Kidney (tissue), 14 donors: ENCODE measurements around the gene PNP. TPM values are rescaled to one million over a fixed set of nuclear protein-coding genes. Genes with fewer than 3 reads are reported as not detected.
"Not testable (repeated sequence)": the region's sequence is repeated elsewhere in the genome, so short reads cannot be mapped to it uniquely, and the experiment has no call there.

Experiments used
- DNase-seq, 5 donors: peaks; one replicate each; pipeline ENCODE4 v3.0.0-alpha.2; 2013 to 2020
- FAIRE-seq: peaks from 2 replicates; lab custom pipeline; 2012; peaks lifted over from hg19 to GRCh38; lab: Jason Lieb, UNC
- H3K27ac ChIP-seq, 2 donors: one replicate each; pipeline ENCODE4 v1.7.0; 2013; ENCODE audit warnings: low read depth in 2 of 2, low read length in 2 of 2, inconsistent platforms in 1 of 2
- H3K27me3 ChIP-seq: one replicate; pipeline ENCODE4 v1.7.1; 2013; ENCODE audit warnings: low read length, inconsistent platforms; ENCODE audit not compliant: control insufficient read depth, insufficient read depth
- H3K36me3 ChIP-seq, 3 donors: one replicate each; pipeline versions ENCODE4 v1.7.0 to v1.7.1; 2013; ENCODE audit warnings: low read length in 3 of 3, control low read depth in 1 of 3, inconsistent platforms in 1 of 3; ENCODE audit not compliant: insufficient read depth in 3 of 3, control insufficient read depth in 2 of 3
- H3K4me1 ChIP-seq, 3 donors: one replicate each; pipeline versions ENCODE4 v1.7.0 to v1.7.1; 2013; ENCODE audit warnings: low read length in 3 of 3, inconsistent platforms in 1 of 3, low read depth in 1 of 3; ENCODE audit not compliant: control insufficient read depth in 2 of 3, insufficient read depth in 2 of 3
- H3K4me3 ChIP-seq, 3 donors: one replicate each; pipeline versions ENCODE4 v1.7.0 to v1.8.1; 2013; ENCODE audit warnings: low read length in 3 of 3, control low read depth in 1 of 3, inconsistent platforms in 1 of 3
- H3K9ac ChIP-seq, 3 donors: one replicate each; pipeline versions ENCODE4 v1.7.0 to v1.7.1; 2013; ENCODE audit warnings: low read length in 3 of 3, control low read depth in 1 of 3, inconsistent platforms in 1 of 3
- H3K9me3 ChIP-seq, 3 donors: one replicate each; pipeline versions ENCODE4 v1.7.0 to v1.7.1; 2013; ENCODE audit warnings: low read length in 3 of 3, control low read depth in 1 of 3, inconsistent platforms in 1 of 3; ENCODE audit not compliant: control insufficient read depth in 2 of 3, insufficient read depth in 1 of 3
- intact Hi-C: fragments of 100-400 bp; cut with DNase I; formaldehyde crosslinking; loops from one replicate; pipeline ENCODE4 v1.11.1; 2022
- polyA plus RNA-seq: library from polyadenylated mRNA; stranded (reverse); fragments of 350-450 nt; fragmentation: Illumina TruSeq; extraction: RNeasy Lipid Tissue Mini Kit (QIAGEN cat#74804); gene quantifications from one replicate; pipeline ENCODE4 v1.2.3, GENCODE V29; 2014; ENCODE audit warnings: low read depth, low replicate concordance; ENCODE audit not compliant: insufficient read depth
- total RNA-seq: library from RNA; stranded (reverse); fragmentation: NEBNext Ultra II Directional; extraction: Animal tissue kit (Norgen Biotek cat#: 25700); gene quantifications from one replicate; pipeline ENCODE4 v1.2.1, GENCODE V29; 2021
- TF ChIP-seq, protein P1 (sequence below): IDR thresholded peaks from 3 replicates; pipeline ENCODE4 v1.5.1; 2012; ENCODE audit warnings: mild to moderate bottlenecking, moderate library complexity, borderline replicate concordance; ENCODE audit not compliant: insufficient read depth; ENCODE audit errors: extremely low read depth
- donor health status: control.
- donor health status: control.
- donor health status: control.
- donor health status: control.
- donor health status: control.
- donor health status: DM: yes; HTN: yes; CAD: no.
- donor health status: Normal renal cell carcinoma (clear cell type).

PNP gene
- total and polyA plus RNA-seq, 2 donors from 2014 or later, result 80.7 to 183 TPM

- Histone ChIP-seq H3K4me1 (no peaks in the 10 kb centered on the region), H3K9me3 (no peaks in the 10 kb centered on the region), H3K4me3 (no peak overlapping the region), H3K9ac (no peak overlapping the region), H3K36me3 (peaks cover 12 to 53% (median 32%) of the 10 kb centered on the region in 3 donors), H3K27me3 (no peaks in the 10 kb centered on the region), H3K27ac (no peak overlapping the region)
- intact Hi-C loops, result no loop called here
- FAIRE-seq, result no peak
- no peak for DNase-seq
- TF ChIP-seq, protein P1, sequence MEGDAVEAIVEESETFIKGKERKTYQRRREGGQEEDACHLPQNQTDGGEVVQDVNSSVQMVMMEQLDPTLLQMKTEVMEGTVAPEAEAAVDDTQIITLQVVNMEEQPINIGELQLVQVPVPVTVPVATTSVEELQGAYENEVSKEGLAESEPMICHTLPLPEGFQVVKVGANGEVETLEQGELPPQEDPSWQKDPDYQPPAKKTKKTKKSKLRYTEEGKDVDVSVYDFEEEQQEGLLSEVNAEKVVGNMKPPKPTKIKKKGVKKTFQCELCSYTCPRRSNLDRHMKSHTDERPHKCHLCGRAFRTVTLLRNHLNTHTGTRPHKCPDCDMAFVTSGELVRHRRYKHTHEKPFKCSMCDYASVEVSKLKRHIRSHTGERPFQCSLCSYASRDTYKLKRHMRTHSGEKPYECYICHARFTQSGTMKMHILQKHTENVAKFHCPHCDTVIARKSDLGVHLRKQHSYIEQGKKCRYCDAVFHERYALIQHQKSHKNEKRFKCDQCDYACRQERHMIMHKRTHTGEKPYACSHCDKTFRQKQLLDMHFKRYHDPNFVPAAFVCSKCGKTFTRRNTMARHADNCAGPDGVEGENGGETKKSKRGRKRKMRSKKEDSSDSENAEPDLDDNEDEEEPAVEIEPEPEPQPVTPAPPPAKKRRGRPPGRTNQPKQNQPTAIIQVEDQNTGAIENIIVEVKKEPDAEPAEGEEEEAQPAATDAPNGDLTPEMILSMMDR, result no peak
Observed at GRCh38 chr14:20446889-20447288, 22.3 kb upstream of the PNP start.

GRCh38 chr14:20452831-20453230 lies 16.4 kb upstream of the PNP start:
- FAIRE-seq, H3K27ac ChIP-seq, intact Hi-C loops, H3K9ac ChIP-seq, H3K27me3 ChIP-seq, H3K4me3 ChIP-seq, DNase-seq, H3K4me1 ChIP-seq, H3K9me3 ChIP-seq: not testable (repeated sequence)
- H3K36me3 ChIP-seq, result peaks cover 18 to 57% (median 31%) of the 10 kb centered on the region in 3 donors

DNA sequence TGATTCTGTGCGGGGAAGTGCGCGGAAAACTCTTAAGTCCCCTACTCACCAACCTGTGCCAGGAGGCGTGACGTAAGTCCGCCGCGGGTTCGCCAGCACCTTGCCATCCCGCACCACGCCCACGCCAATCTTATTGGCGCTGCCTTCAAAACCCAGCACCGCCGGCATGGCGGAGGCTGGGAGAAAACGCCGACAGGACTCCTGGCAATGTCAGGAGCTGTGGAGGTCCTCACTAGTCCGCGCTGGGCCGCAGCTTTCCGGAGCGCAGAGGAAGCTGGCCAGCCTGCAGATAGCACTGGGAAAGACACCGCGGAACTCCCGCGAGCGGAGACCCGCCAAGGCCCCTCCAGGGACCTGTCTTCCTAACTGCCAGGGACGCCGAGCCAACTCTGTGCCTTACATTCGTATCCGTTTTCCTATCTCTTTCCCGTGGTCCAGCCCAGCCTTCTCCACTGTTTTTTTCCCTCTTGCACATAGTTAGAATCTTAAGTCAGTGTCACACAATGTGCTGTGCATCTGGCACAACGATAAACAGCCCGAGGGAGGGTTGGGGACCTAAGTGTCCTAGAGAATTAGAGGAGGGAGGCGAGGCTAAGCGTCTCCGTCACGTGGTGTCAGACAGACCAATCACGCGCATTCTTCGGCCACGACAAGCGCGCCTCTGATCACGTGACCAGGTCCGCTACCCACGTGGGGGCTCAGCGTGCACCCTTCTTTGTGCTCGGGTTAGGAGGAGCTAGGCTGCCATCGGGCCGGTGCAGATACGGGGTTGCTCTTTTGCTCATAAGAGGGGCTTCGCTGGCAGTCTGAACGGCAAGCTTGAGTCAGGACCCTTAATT lies 14.5 kb upstream of the PNP start, which contains the start of the genes APEX1 and OSGEP:
APEX1 (plus strand) TSS at position 711 of the 839 bp plus-strand sequence. CDS start 420 bp downstream, outside the sequence.
OSGEP (minus strand) TSS at position 297 of the 839 bp plus-strand sequence; CDS start at position 168, 129 bp downstream.
- H3K27me3 ChIP-seq, result no peaks in the 10 kb centered on the region
- peak within 1 kb of the TSS; percentile 55 to 92 (median 87) for H3K9ac ChIP-seq
- FAIRE-seq, result peak; percentile 80
- peaks cover 13 to 57% (median 31%) of the 10 kb centered on the region in 3 donors for H3K36me3 ChIP-seq
- DNase-seq, result peak; percentile 98 to 100 (median 100)
- H3K27ac ChIP-seq, result peak within 1 kb of the TSS; percentile 88 to 97
- TF ChIP-seq, protein P1, result no peak
- peaks cover 3 to 9% (median 8%) of the 10 kb centered on the region in 3 donors for H3K4me1 ChIP-seq
- H3K9me3 ChIP-seq, result no peaks in the 10 kb centered on the region
- peak within 1 kb of the TSS; percentile 76 to 98 (median 87) for H3K4me3 ChIP-seq
- intact Hi-C loops, result no loop called here
